ENCODE results near the gene STUB1.
A peak's percentile ranks its signal among the peaks of the same experiment; 100 is the strongest.

The STUB1 gene

GRCh38 chr16:679814-680624 lies at the start of gene STUB1:
TSS of gene STUB1 (plus strand) at chr16:680410. CDS start at chr16:680526, 116 bp downstream.
- DNase-seq (ENCODE audit: low spot score), result peak; percentile 67

GRCh38 chr16:630815-631405 lies 49.3 kb upstream of the STUB1 start, which contains the start of gene WFIKKN1:
TSS of gene WFIKKN1 (plus strand) at chr16:630985. CDS start at chr16:631254, 269 bp downstream.
- DNase-seq (ENCODE audit: low spot score), result no peak

- DNase-seq (ENCODE audit: low spot score), result no peak
Observed at GRCh38 chr16:631808-632358, 48.3 kb upstream of the STUB1 start.

GRCh38 chr16:632486-633335 lies 47.5 kb upstream of the STUB1 start:
- DNase-seq (ENCODE audit: low spot score), result no peak

- DNase-seq (ENCODE audit: low spot score), result no peak
Observed at GRCh38 chr16:633336-634050, 46.7 kb upstream of the STUB1 start.

- no peak for DNase-seq (ENCODE audit: low spot score)
Observed at GRCh38 chr16:634051-634670, 46.0 kb upstream of the STUB1 start.

- DNase-seq (ENCODE audit: low spot score), result no peak
Observed at GRCh38 chr16:634996-635395, 45.2 kb upstream of the STUB1 start.

GRCh38 chr16:635573-636205 lies 44.5 kb upstream of the STUB1 start:
- DNase-seq (ENCODE audit: low spot score), result no peak

GRCh38 chr16:636206-637080 lies 43.8 kb upstream of the STUB1 start, which contains the start of gene METTL26:
TSS of gene METTL26 (minus strand) at chr16:636305. CDS start at chr16:636290, 15 bp downstream.
- DNase-seq (ENCODE audit: low spot score), result peak; percentile 95

GRCh38 chr16:637081-638018 lies 42.9 kb upstream of the STUB1 start:
- DNase-seq (ENCODE audit: low spot score), result peak; percentile 99

GRCh38 chr16:638034-638543 lies 42.1 kb upstream of the STUB1 start:
- DNase-seq (ENCODE audit: low spot score), result no peak

- no peak for DNase-seq (ENCODE audit: low spot score)
Observed at GRCh38 chr16:638836-639235, 41.4 kb upstream of the STUB1 start.

- DNase-seq (ENCODE audit: low spot score), result no peak
Observed at GRCh38 chr16:640614-641013, 39.6 kb upstream of the STUB1 start.

GRCh38 chr16:641326-642188 lies 38.7 kb upstream of the STUB1 start, which contains the start of gene MCRIP2:
TSS of gene MCRIP2 (plus strand) at chr16:641828. CDS start at chr16:641992, 164 bp downstream.
- DNase-seq (ENCODE audit: low spot score), result peak; percentile 67

- no peak for DNase-seq (ENCODE audit: low spot score)
Observed at GRCh38 chr16:642189-643049, 37.8 kb upstream of the STUB1 start.

- DNase-seq (ENCODE audit: low spot score), result no peak
Observed at GRCh38 chr16:643050-643368, 37.2 kb upstream of the STUB1 start.
